HG02588 (cell line): ENCODE measurements around the gene TLL1.

Experiments used
- ATAC-seq: cut with Tn5 transposase; IDR thresholded peaks from one replicate; pipeline ENCODE4 v1.9.1; 2021; ENCODE audit warnings: mild to moderate bottlenecking, moderate library complexity; ENCODE audit not compliant: unreplicated experiment

The TLL1 gene

GRCh38 chr4:166134285-166134684 lies 261.2 kb downstream of the TLL1 start:
- ATAC-seq: no peak

- ATAC-seq: no peak
Observed at GRCh38 chr4:166140951-166141350, 267.9 kb downstream of the TLL1 start.

- ATAC-seq: no peak
Observed at GRCh38 chr4:166143227-166143626, 270.2 kb downstream of the TLL1 start.

GRCh38 chr4:166144607-166145006 lies 271.6 kb downstream of the TLL1 start:
- no peak for ATAC-seq

GRCh38 chr4:166146806-166147540 lies 273.9 kb downstream of the TLL1 start:
- ATAC-seq: no peak
